ELF-1 (cell line): ENCODE results near the gene SLC2A9.

Source experiments
- DNase-seq: peaks from one replicate; pipeline ENCODE4 v3.0.0-alpha.2; 2016; ENCODE audit warnings: low read depth, low spot score

Gene SLC2A9

GRCh38 chr4:9893329-9894108 is 127.8 kb downstream of the SLC2A9 start:
- no peak for DNase-seq

- DNase-seq = no peak
These were observed 129.6 kb downstream of the SLC2A9 start for GRCh38 chr4:9891740-9892139.

GRCh38 chr4:9891056-9891455 is 130.2 kb downstream of the SLC2A9 start:
- DNase-seq = no peak

- DNase-seq = no peak
These were observed 132.0 kb downstream of the SLC2A9 start for GRCh38 chr4:9889306-9889705.

GRCh38 chr4:9885958-9886357 is 135.3 kb downstream of the SLC2A9 start:
- no peak for DNase-seq

- no peak for DNase-seq
These were observed 140.7 kb downstream of the SLC2A9 start for GRCh38 chr4:9880406-9881197.

GRCh38 chr4:9877123-9877522 is 144.2 kb downstream of the SLC2A9 start:
- DNase-seq = no peak

- DNase-seq = no peak
These were observed 145.8 kb downstream of the SLC2A9 start for GRCh38 chr4:9875516-9875915.

- DNase-seq = no peak
These were observed 146.9 kb downstream of the SLC2A9 start for GRCh38 chr4:9874385-9874784.

- DNase-seq = no peak
These were observed 151.0 kb downstream of the SLC2A9 start for GRCh38 chr4:9870165-9870790.

GRCh38 chr4:9867751-9868425 is 153.4 kb downstream of the SLC2A9 start:
- peak; percentile 6 for DNase-seq

- no peak for DNase-seq
These were observed 154.4 kb downstream of the SLC2A9 start for GRCh38 chr4:9866931-9867330.

GRCh38 chr4:9861561-9861960 is 159.7 kb downstream of the SLC2A9 start:
- DNase-seq = no peak

- no peak for DNase-seq
These were observed 161.5 kb downstream of the SLC2A9 start for GRCh38 chr4:9859810-9860209.

GRCh38 chr4:9849538-9849920 is 171.8 kb downstream of the SLC2A9 start:
- DNase-seq = no peak

- DNase-seq = no peak
These were observed 173.1 kb downstream of the SLC2A9 start for GRCh38 chr4:9847968-9848748.

GRCh38 chr4:9845791-9846493 is 175.4 kb downstream of the SLC2A9 start:
- no peak for DNase-seq

- no peak for DNase-seq
These were observed 180.2 kb downstream of the SLC2A9 start for GRCh38 chr4:9841072-9841471.

GRCh38 chr4:9835430-9835829 is 185.9 kb downstream of the SLC2A9 start:
- no peak for DNase-seq

GRCh38 chr4:9833421-9833820 is 187.9 kb downstream of the SLC2A9 start:
- no peak for DNase-seq

GRCh38 chr4:9832640-9833039 is 188.7 kb downstream of the SLC2A9 start:
- DNase-seq = no peak
